GM10266 (cell line): Measurements from ENCODE around the gene CYB561D1.

Source experiments
- DNase-seq: peaks from one replicate; pipeline ENCODE4 v3.0.0; 2012; ENCODE audit errors: extremely low spot score
- CTCF ChIP-seq: IDR thresholded peaks from 2 replicates; pipeline ENCODE4 v1.5.1; 2012; ENCODE audit warnings: mild to moderate bottlenecking, low read depth; ENCODE audit not compliant: control insufficient read depth, insufficient read depth; ENCODE audit errors: missing control alignments

The CYB561D1 gene

GRCh38 chr1:109495738-109496137, 1.8 kb downstream of the CYB561D1 start:
- DNase-seq: no peak
- no peak for TF ChIP-seq CTCF

- no peak for TF ChIP-seq CTCF
- no peak for DNase-seq
Observed at GRCh38 chr1:109497449-109498160, 3.7 kb downstream of the CYB561D1 start.

- peak; percentile 36 for TF ChIP-seq CTCF
- DNase-seq: no peak
Observed at GRCh38 chr1:109498161-109498801, 4.4 kb downstream of the CYB561D1 start.

GRCh38 chr1:109499081-109499480, 5.2 kb downstream of the CYB561D1 start:
- DNase-seq: no peak
- TF ChIP-seq CTCF: no peak

- no peak for DNase-seq
- peak; percentile 49 for TF ChIP-seq CTCF
Observed at GRCh38 chr1:109499661-109500536, 6.0 kb downstream of the CYB561D1 start.

GRCh38 chr1:109500941-109501381, 7.1 kb downstream of the CYB561D1 start:
- no peak for TF ChIP-seq CTCF
- no peak for DNase-seq
